WTC11 (cell line): ENCODE results near the gene EPB41L4B. TPM values are rescaled to one million over a fixed set of nuclear protein-coding genes. Genes with fewer than 3 reads are reported as not detected.

ENCODE experiments used
- ATAC-seq: fragments of 200-7000 bp; cut with Tn5 transposase; 2 replicates; pipeline ENCODE4 v1.10.0; 2021; ENCODE audit warnings: mild to moderate bottlenecking, moderate library complexity
- CTCF ChIA-PET: fragments of 300-600 bp; sonication (Branson Sonifier 250); formaldehyde crosslinking; loops from one replicate; lab custom pipeline; 2021; ENCODE audit warnings: antibody characterized with exemption; lab: Charles Lee
- POLR2A ChIA-PET: fragments of 350-600 bp; sonication (Branson Sonifier 250); formaldehyde crosslinking; loops from one replicate; lab custom pipeline; 2021; ENCODE audit warnings: antibody characterized with exemption; lab: Charles Lee
- DNase-seq: peaks from one replicate; pipeline ENCODE4 v3.0.0; 2021; ENCODE audit warnings: low spot score
- H3K27ac Mint-ChIP-seq: 2 replicates; pipeline ENCODE4 v1.8.0; 2021; ENCODE audit warnings: mixed read lengths
- H3K27me3 Mint-ChIP-seq: 2 replicates; pipeline ENCODE4 v1.8.0; 2021; ENCODE audit warnings: low read depth, mild to moderate bottlenecking, moderate library complexity, mixed read lengths
- H3K36me3 Mint-ChIP-seq: 2 replicates; pipeline ENCODE4 v1.8.0; 2021; ENCODE audit warnings: mixed read lengths
- H3K4me1 Mint-ChIP-seq: 2 replicates; pipeline ENCODE4 v1.8.0; 2022; ENCODE audit warnings: mixed read lengths
- H3K4me3 Mint-ChIP-seq: 2 replicates; pipeline ENCODE4 v1.8.0; 2021; ENCODE audit warnings: mild to moderate bottlenecking, moderate library complexity, mixed read lengths
- H3K9me3 Mint-ChIP-seq: 2 replicates; pipeline ENCODE4 v1.8.0; 2021; ENCODE audit warnings: mixed read lengths
- CDX4 ChIP-seq: fragments of 250-450 bp; sonication (Bioruptor Pico); IDR thresholded peaks from 2 replicates; pipeline ENCODE4 v1.9.0; 2021; ENCODE audit warnings: moderate library complexity, mild to moderate bottlenecking, inconsistent platforms, borderline replicate concordance
- CREM ChIP-seq: sonication (generic); formaldehyde crosslinking; IDR thresholded peaks from 2 replicates; pipeline ENCODE4 v1.8.1; 2022; ENCODE audit warnings: mild to moderate bottlenecking, missing genetic modification reagents, moderate library complexity
- E2F5 ChIP-seq: sonication (generic); formaldehyde crosslinking; IDR thresholded peaks from 2 replicates; pipeline ENCODE4 v1.8.1; 2022; ENCODE audit warnings: mild to moderate bottlenecking, moderate library complexity, missing genetic modification reagents
- FOXK1 ChIP-seq: sonication (generic); formaldehyde crosslinking; IDR thresholded peaks from 2 replicates; pipeline ENCODE4 v1.8.0; 2022; ENCODE audit warnings: mild to moderate bottlenecking, moderate library complexity, missing genetic modification reagents
- KAT7 ChIP-seq: sonication (generic); formaldehyde crosslinking; IDR thresholded peaks from 2 replicates; pipeline ENCODE4 v1.8.1; 2023; ENCODE audit warnings: missing genetic modification reagents, mild to moderate bottlenecking, borderline replicate concordance
- NFATC4 ChIP-seq: fragments of 250-450 bp; sonication (Bioruptor Pico); IDR thresholded peaks from 2 replicates; pipeline ENCODE4 v1.9.0; 2021; ENCODE audit warnings: mild to moderate bottlenecking
- NR2C2 ChIP-seq: sonication (generic); formaldehyde crosslinking; IDR thresholded peaks from 2 replicates; pipeline ENCODE4 v1.8.0; 2022; ENCODE audit warnings: mild to moderate bottlenecking, missing genetic modification reagents
- OVOL2 ChIP-seq: fragments of 250-450 bp; sonication (Bioruptor Pico); IDR thresholded peaks from 2 replicates; pipeline ENCODE4 v1.9.0; 2021; ENCODE audit warnings: mild to moderate bottlenecking, borderline replicate concordance
- SMAD4 ChIP-seq: sonication (generic); formaldehyde crosslinking; IDR thresholded peaks from 2 replicates; pipeline ENCODE4 v1.8.0; 2022; ENCODE audit warnings: mild to moderate bottlenecking, missing genetic modification reagents
- TCF7 ChIP-seq: sonication (generic); formaldehyde crosslinking; IDR thresholded peaks from 2 replicates; pipeline ENCODE4 v1.8.0; 2022; ENCODE audit warnings: mild to moderate bottlenecking, low read depth, missing genetic modification reagents, moderate library complexity
- TEAD1 ChIP-seq: sonication (generic); formaldehyde crosslinking; IDR thresholded peaks from 2 replicates; pipeline ENCODE4 v1.8.0; 2022; ENCODE audit warnings: mild to moderate bottlenecking, missing genetic modification reagents
- USF2 ChIP-seq: sonication (generic); formaldehyde crosslinking; IDR thresholded peaks from 2 replicates; pipeline ENCODE4 v1.8.1; 2023; ENCODE audit warnings: mild to moderate bottlenecking, missing genetic modification reagents, moderate library complexity
- ZNF232 ChIP-seq: sonication (generic); formaldehyde crosslinking; IDR thresholded peaks from 2 replicates; pipeline ENCODE4 v1.8.0; 2022; ENCODE audit warnings: mild to moderate bottlenecking, missing genetic modification reagents
- ZNF263 ChIP-seq: sonication (generic); formaldehyde crosslinking; IDR thresholded peaks from 2 replicates; pipeline ENCODE4 v1.8.1; 2022; ENCODE audit warnings: low read depth, mild to moderate bottlenecking, moderate library complexity, missing genetic modification reagents
- ZNF281 ChIP-seq: sonication (generic); formaldehyde crosslinking; IDR thresholded peaks from 2 replicates; pipeline ENCODE4 v1.8.0; 2023; ENCODE audit warnings: mild to moderate bottlenecking, missing genetic modification reagents
- ZNF423 ChIP-seq: fragments of 250-450 bp; sonication (Bioruptor Pico); IDR thresholded peaks from 2 replicates; pipeline ENCODE4 v2.1.2; 2022; ENCODE audit warnings: mild to moderate bottlenecking, moderate library complexity
- ZNF532 ChIP-seq: fragments of 250-450 bp; sonication (Bioruptor Pico); IDR thresholded peaks from 2 replicates; pipeline ENCODE4 v1.9.0; 2021; ENCODE audit warnings: mild to moderate bottlenecking, borderline replicate concordance
- total RNA-seq: library from RNA; stranded (reverse); gene quantifications from 3 replicates; pipeline ENCODE4 v1.2.3, GENCODE V29; 2021
- TF ChIP-seq, protein P1 (sequence below): sonication (generic); formaldehyde crosslinking; IDR thresholded peaks from 2 replicates; pipeline ENCODE4 v1.8.0; 2022; ENCODE audit warnings: mild to moderate bottlenecking, missing genetic modification reagents
- TF ChIP-seq, protein P2 (sequence below): fragments of 200-600 bp; IDR thresholded peaks from 2 replicates; pipeline ENCODE4 v1.8.0; 2022; ENCODE audit warnings: antibody characterized with exemption

Gene EPB41L4B
- total RNA-seq, 1 experiment from 2014 or later, result 20.0 TPM

DNA sequence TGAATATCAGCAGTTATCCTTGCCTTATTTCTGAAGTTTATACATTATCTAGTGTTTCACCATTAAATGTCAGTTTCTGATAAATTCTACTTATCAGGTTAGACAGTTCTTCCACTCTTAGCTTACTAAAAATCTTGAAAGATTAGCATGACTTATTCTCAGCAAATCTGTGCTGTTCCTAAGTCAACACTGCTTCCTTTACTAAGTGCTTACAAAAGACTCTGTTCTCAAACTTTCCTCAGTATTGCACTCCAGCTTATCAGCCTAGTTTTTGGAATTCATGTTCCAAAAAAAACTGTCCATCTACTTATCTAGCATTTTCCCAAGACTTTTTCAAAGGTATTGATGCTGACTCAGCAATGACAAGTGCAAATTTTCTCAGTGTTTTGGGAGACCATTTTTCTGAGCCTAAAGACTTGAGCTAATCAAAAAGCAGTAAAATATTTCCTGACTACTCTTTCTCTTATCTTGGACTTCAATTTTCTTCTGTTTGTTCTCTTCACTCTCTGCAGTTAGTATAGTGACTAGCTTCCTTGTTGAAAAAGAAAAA lies 92.7 kb downstream of the EPB41L4B start:
- H3K27ac Mint-ChIP-seq, result no peak overlapping the region
- no peaks in the 10 kb centered on the region for H3K9me3 Mint-ChIP-seq
- CTCF ChIA-PET, result interaction anchor here (0.7 kb wide), 1 partner anchor 183 kb away, joined by 3 read pairs; no protein-coding TSS in a partner anchor
- H3K27me3 Mint-ChIP-seq, result peaks cover 2% of the 10 kb centered on the region; the same call in 1 of the 2 replicates
- H3K4me3 Mint-ChIP-seq, result no peak overlapping the region
- TF ChIP-seq CREM (CRISPR knock-in tag) (no peak), NR2C2 (CRISPR knock-in tag) (no peak), FOXK1 (CRISPR knock-in tag) (no peak), KAT7 (CRISPR knock-in tag) (no peak), USF2 (CRISPR knock-in tag) (no peak), CDX4 (CRISPR knock-in tag) (no peak), ZNF281 (CRISPR knock-in tag) (no peak), OVOL2 (CRISPR knock-in tag) (no peak), ZNF263 (CRISPR knock-in tag) (no peak), TCF7 (CRISPR knock-in tag) (no peak)
- TF ChIP-seq, protein P1, sequence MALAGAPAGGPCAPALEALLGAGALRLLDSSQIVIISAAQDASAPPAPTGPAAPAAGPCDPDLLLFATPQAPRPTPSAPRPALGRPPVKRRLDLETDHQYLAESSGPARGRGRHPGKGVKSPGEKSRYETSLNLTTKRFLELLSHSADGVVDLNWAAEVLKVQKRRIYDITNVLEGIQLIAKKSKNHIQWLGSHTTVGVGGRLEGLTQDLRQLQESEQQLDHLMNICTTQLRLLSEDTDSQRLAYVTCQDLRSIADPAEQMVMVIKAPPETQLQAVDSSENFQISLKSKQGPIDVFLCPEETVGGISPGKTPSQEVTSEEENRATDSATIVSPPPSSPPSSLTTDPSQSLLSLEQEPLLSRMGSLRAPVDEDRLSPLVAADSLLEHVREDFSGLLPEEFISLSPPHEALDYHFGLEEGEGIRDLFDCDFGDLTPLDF (CRISPR knock-in tag), result no peak
- TF ChIP-seq, protein P2, sequence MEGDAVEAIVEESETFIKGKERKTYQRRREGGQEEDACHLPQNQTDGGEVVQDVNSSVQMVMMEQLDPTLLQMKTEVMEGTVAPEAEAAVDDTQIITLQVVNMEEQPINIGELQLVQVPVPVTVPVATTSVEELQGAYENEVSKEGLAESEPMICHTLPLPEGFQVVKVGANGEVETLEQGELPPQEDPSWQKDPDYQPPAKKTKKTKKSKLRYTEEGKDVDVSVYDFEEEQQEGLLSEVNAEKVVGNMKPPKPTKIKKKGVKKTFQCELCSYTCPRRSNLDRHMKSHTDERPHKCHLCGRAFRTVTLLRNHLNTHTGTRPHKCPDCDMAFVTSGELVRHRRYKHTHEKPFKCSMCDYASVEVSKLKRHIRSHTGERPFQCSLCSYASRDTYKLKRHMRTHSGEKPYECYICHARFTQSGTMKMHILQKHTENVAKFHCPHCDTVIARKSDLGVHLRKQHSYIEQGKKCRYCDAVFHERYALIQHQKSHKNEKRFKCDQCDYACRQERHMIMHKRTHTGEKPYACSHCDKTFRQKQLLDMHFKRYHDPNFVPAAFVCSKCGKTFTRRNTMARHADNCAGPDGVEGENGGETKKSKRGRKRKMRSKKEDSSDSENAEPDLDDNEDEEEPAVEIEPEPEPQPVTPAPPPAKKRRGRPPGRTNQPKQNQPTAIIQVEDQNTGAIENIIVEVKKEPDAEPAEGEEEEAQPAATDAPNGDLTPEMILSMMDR, result no peak
- TF ChIP-seq, all 79 proteins: peak for 0
- no peaks in the 10 kb centered on the region for H3K4me1 Mint-ChIP-seq
- POLR2A ChIA-PET, result no interaction called here
- DNase-seq (no peak), ATAC-seq (no peak)
- H3K36me3 Mint-ChIP-seq, result no peaks in the 10 kb centered on the region

DNA sequence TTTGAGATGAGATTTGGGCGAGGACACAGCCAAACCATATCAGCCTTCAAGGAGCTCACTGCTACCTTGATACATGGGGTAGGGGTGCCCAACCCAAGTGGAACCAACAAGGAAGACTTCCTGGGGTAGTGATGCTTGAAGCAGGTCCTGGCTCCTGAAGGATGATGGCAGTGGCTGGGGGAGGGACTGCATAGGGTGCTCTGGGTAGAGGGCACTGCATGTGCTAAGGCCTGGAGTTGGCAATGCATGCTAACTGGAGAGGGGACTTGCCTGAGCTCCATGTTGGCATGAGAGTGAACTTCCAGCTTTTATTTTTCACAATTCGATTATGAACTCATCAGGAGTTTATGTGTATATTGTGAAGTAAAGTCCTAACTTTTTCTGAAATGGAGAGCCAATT lies 95.2 kb downstream of the EPB41L4B start:
- Mint-ChIP-seq H3K27me3 (peaks cover 2% of the 10 kb centered on the region; the same call in 1 of the 2 replicates), H3K9me3 (no peaks in the 10 kb centered on the region), H3K4me3 (no peak overlapping the region), H3K27ac (no peak overlapping the region), H3K4me1 (no peaks in the 10 kb centered on the region), H3K36me3 (no peaks in the 10 kb centered on the region)
- CTCF ChIA-PET, result interaction anchor here (0.8 to 1.0 kb wide), 2 partner anchors 19 to 184 kb away, joined by 3 to 4 read pairs; no protein-coding TSS in a partner anchor
- ATAC-seq (no peak), DNase-seq (no peak)
- POLR2A ChIA-PET, result no interaction called here
- no peak for TF ChIP-seq ZNF423 (CRISPR knock-in tag)
- TF ChIP-seq NFATC4 (CRISPR knock-in tag), result no peak
- no peak for TF ChIP-seq E2F5 (CRISPR knock-in tag)
- no peak for TF ChIP-seq ZNF532
- no peak for TF ChIP-seq TEAD1
- no peak for TF ChIP-seq SMAD4 (CRISPR knock-in tag)
- no peak for TF ChIP-seq ZNF232
- no peak for TF ChIP-seq ZNF281 (CRISPR knock-in tag)
